T47D (cell line): ENCODE data around the gene FAM200C.
A peak's percentile ranks its signal among the peaks of the same experiment; 100 is the strongest.

Source experiments
- DNase-seq, 2 experiments: peaks; one replicate each; pipeline versions ENCODE4 v3.0.0 to v3.0.0-alpha.2; 2011 to 2012; ENCODE audit warnings: low read depth in 1 of 2, low spot score in 1 of 2
- JUND ChIP-seq: IDR thresholded peaks from 2 replicates; pipeline ENCODE4 v1.6.1; 2012; ENCODE audit warnings: low read depth
- in situ Hi-C: cut with HindIII; loops from 2 replicates; pipeline ENCODE4 v1.10.0; 2016; ENCODE audit warnings: low sequenced_read_pairs, low pct_unique_long_range_greater_than_20kb

FAM200C gene

GRCh38 chr5:160375166-160375565 lies 24.7 kb downstream of the FAM200C start:
- no peak for DNase-seq
- in situ Hi-C loops = no loop called here
- TF ChIP-seq JUND = no peak

DNA sequence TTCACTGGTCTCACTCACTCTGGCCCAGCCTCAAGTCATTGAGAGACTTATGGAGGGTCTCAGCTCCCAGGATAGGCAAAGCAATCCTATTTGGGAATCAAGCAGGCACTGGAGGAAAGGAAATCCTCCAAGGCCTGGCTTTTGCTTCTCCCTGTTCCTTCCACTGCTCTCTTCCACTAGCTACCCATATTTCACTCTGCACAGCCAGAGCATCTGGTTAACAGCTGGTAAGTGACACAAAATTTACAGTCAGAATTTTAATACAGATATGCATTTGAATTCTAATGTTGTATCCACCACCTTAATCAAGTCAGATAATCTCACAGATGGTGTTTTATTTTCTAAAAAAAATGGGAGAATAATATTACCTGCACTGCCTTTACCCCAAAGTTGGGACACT lies 28.6 kb downstream of the FAM200C start:
- DNase-seq = no peak
- no peak for TF ChIP-seq JUND
- in situ Hi-C loops = no loop called here

GRCh38 chr5:160370713-160371034 lies 29.2 kb downstream of the FAM200C start:
- no peak for DNase-seq
- in situ Hi-C loops = no loop called here
- no peak for TF ChIP-seq JUND

- TF ChIP-seq JUND = no peak
- in situ Hi-C loops = no loop called here
- peak; percentile 43 to 60 for DNase-seq
These were observed 29.7 kb downstream of the FAM200C start, which contains the start of gene C1QTNF2 for GRCh38 chr5:160369990-160370712. TSS of gene C1QTNF2 (minus strand) at chr5:160370626. CDS start at chr5:160355011, 15,615 bp downstream.

GRCh38 chr5:160367885-160368284 lies 32.0 kb downstream of the FAM200C start:
- DNase-seq = no peak
- in situ Hi-C loops = no loop called here
- no peak for TF ChIP-seq JUND

DNA sequence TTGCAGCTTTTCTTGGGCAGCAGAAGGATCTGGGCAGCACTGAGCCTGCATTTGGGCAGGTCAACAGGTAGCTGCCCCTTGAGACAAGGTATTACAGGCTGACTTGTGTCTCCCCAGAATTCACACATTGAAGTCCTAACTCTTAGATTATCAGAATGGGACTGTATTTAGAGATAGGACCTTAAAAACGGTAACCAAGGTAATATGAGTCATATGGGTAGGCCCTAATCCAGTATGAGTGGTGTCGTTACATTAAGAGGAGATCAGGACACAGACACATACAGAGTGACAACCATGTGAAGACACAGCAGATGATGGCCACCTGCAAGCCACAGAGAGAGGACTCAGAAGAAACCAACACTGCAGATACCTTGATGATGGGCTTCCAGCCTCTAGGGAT lies 32.6 kb downstream of the FAM200C start:
- in situ Hi-C loops = no loop called here
- TF ChIP-seq JUND = no peak
- no peak for DNase-seq

DNA sequence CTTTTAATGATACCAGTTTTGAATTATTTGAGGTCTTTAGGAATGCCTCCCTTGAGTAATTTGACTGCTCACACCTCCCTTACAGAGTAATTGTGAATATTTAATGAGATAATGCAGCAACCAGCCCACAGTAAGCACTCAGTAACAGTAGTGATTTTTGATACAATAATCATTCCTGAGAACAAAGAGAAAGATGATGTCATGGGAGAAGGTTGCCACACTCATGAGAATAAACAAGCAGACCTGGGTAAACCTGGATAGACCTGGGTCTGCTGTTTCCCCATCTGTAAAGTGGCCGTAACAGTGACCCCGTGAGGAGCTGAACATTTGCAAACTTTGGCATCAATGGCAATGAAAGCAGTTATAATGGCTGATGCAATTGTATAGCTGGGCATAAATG lies 33.6 kb downstream of the FAM200C start:
- in situ Hi-C loops = no loop called here
- no peak for DNase-seq
- no peak for TF ChIP-seq JUND

DNA sequence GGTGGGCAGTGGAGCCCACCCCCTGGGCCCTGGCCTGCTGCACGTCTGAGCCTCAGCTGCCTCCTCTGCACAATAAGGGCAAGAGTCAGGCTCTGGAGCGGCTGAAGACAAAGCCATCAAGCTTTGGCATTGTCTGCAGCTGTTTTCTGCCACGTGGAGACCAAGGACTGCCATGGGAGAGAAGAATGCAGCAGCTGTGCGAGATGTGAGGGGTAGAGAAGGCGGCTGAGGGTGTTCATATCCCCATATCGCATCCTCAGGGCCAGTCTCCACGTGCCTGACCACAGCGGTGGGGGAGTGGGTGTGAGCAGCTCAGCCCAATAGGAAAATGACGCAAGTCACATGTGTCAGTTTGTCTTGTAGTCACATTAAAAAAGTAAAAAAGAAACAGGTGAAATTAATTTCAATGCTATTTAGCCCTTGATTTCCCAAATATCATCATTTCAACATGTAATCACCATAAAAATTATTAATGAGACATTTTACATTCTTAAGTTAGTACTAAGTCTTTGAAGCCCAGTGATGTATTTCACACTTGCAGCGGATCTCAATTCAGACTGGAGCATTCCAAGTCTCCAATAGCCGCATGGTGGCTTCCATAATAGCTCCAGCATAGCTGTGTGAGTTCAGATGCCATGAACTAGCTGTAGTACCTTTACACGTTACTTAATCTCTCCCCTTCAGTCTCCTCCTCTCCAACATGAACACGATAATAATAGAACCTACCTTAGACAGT lies 36.0 kb downstream of the FAM200C start:
- TF ChIP-seq JUND = no peak
- in situ Hi-C loops = no loop called here
- no peak for DNase-seq

GRCh38 chr5:160363211-160363610 lies 36.6 kb downstream of the FAM200C start:
- in situ Hi-C loops = no loop called here
- TF ChIP-seq JUND = no peak
- DNase-seq = no peak

DNA sequence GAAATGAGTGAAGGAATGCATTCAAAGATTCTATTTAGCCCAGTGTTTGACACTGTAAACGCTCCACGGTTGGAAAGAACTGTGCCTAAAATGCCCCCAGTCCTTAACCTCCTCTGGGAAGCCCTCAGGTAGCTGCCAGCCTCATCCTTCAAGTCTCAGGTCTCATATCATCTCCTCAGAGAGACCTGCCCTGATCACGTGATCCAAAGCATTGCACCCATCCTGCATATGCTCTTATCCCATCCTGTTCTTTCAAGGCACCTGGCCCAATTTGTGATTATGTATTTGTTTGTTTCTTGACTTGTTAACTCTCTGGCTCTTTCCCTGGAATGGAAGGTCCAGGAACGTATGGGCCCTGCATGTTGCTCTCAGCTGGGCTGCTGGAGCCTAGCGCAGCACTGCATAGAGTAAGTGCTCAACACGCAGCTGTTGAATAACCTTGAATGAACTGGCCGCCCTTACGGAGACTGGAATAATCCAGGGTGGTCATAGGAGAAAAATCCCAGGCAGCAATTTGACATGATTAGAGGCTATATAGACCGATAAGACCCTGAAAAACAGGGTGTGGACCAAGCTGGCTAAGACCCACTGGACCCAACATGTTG lies 38.1 kb downstream of the FAM200C start:
- in situ Hi-C loops = no loop called here
- no peak for DNase-seq
- TF ChIP-seq JUND = no peak

DNA sequence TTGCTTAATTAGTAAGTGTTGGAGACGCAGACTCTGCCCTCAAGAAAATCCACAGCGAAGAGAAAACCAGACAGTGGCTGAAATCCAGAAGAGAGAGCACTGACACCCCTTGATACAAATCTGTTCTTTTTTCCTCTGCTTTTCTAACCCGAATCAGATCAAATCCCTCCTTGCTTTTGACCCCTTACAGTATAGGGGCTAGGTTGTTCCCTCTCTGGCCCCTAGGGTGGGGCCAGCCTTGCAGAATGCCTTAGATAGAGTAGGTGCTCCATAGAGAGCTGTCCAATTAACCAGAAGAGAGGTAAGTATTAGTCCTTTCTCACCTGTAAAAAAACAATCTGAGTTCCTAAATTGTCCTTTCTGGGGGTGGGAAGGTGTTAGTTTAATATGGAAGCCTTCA lies 39.5 kb downstream of the FAM200C start:
- in situ Hi-C loops = no loop called here
- no peak for DNase-seq
- no peak for TF ChIP-seq JUND

- in situ Hi-C loops = no loop called here
- no peak for DNase-seq
- no peak for TF ChIP-seq JUND
These were observed 40.0 kb downstream of the FAM200C start for GRCh38 chr5:160359816-160360215.

DNA sequence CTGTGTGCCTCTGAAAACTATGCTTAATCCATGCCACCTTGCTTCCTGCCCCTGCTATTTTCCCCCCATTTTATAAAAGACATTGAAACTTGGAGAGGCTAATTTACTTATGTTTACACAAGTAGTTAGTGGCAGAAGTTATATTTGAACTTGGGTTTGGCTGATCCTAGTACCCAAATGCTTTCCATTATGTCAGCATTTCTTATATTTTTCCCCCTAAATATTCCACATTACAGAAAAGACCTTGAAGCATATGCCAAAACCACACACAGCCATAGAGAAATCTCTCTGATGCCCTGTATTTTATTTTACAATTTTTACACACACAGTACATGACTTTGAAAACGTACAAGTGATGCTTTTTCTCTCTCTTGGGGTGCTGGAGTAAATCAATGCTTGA lies 40.6 kb downstream of the FAM200C start:
- no peak for TF ChIP-seq JUND
- in situ Hi-C loops = no loop called here
- no peak for DNase-seq
